GM13977 (cell line): ENCODE data around the gene FAM163A.

ENCODE experiments used
- DNase-seq: peaks from one replicate; pipeline ENCODE4 v3.0.0; 2012; ENCODE audit warnings: low spot score
- in situ Hi-C: fragments of 300-500 bp; cut with MboI; formaldehyde crosslinking; loops from one replicate; pipeline ENCODE4 v1.12.0; 2022; ENCODE audit warnings: low sequenced_read_pairs, low pct_unique_long_range_greater_than_20kb, mixed read lengths, inconsistent platforms; ENCODE audit not compliant: unreplicated experiment
- TF ChIP-seq, protein P1 (sequence below): IDR thresholded peaks from 2 replicates; pipeline ENCODE4 v1.5.1; 2012; ENCODE audit warnings: mild to moderate bottlenecking, control low read depth; ENCODE audit not compliant: insufficient read depth; ENCODE audit errors: extremely low read depth, missing control alignments

The FAM163A gene

GRCh38 chr1:179814546-179814838 is 71.4 kb downstream of the FAM163A start:
- no peak for DNase-seq
- in situ Hi-C loops, result no loop called here
- TF ChIP-seq, protein P1, sequence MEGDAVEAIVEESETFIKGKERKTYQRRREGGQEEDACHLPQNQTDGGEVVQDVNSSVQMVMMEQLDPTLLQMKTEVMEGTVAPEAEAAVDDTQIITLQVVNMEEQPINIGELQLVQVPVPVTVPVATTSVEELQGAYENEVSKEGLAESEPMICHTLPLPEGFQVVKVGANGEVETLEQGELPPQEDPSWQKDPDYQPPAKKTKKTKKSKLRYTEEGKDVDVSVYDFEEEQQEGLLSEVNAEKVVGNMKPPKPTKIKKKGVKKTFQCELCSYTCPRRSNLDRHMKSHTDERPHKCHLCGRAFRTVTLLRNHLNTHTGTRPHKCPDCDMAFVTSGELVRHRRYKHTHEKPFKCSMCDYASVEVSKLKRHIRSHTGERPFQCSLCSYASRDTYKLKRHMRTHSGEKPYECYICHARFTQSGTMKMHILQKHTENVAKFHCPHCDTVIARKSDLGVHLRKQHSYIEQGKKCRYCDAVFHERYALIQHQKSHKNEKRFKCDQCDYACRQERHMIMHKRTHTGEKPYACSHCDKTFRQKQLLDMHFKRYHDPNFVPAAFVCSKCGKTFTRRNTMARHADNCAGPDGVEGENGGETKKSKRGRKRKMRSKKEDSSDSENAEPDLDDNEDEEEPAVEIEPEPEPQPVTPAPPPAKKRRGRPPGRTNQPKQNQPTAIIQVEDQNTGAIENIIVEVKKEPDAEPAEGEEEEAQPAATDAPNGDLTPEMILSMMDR, result no peak

- in situ Hi-C loops, result no loop called here
- DNase-seq, result no peak
- TF ChIP-seq, protein P1, result no peak
Observed at GRCh38 chr1:179815641-179816040, 72.5 kb downstream of the FAM163A start.

GRCh38 chr1:179816196-179816960 is 73.3 kb downstream of the FAM163A start:
- in situ Hi-C loops, result no loop called here
- DNase-seq, result no peak
- TF ChIP-seq, protein P1, result no peak

DNA sequence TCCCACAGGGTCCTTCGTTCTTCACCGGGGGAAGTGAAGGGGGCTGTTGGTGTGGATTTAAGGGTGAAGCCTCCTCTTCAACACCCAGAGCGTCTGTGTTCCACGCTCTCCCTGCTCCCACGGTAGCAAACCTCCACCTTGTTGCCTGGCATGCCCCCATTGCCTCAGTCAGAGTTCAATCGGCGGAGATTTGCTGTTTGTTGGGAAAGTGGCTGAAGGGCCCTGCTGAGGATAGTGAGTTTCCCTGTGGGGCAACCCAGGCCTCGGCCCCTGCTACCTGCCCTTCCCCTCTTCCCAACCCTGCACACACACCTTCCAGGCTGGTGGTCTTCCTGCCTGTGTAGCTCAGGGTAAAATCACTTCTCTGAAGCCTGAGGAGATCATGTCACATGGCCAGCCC is 74.0 kb downstream of the FAM163A start:
- DNase-seq, result no peak
- TF ChIP-seq, protein P1, result no peak
- in situ Hi-C loops, result no loop called here

GRCh38 chr1:179817789-179818188 is 74.7 kb downstream of the FAM163A start:
- in situ Hi-C loops, result no loop called here
- TF ChIP-seq, protein P1, result no peak
- no peak for DNase-seq

DNA sequence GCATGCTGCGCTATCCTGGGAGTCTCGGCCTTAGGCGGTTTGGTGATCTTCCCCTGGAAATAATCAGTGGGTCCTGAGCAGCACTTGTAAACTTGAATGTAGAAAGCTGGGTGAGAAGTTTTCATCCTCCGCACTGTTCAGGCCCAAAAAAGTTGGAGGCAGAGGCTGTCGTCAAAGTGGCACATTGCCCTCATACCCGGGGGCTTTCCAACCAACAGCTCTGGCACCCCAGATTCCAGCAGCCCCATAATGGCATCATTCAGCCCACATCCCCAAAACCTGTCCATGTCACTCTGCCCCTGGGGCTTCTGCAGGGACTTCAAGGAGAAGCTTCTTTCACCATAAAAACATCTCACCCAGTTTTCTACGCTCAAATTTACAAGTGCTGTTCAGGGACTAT is 75.2 kb downstream of the FAM163A start:
- TF ChIP-seq, protein P1, result no peak
- no peak for DNase-seq
- in situ Hi-C loops, result no loop called here
